Endothelial cell of hepatic sinusoid (primary cell): Measurements from ENCODE around the gene CSTPP1.

ENCODE experiments used
- in situ Hi-C: cut with HindIII; loops from 2 replicates; pipeline ENCODE4 v1.10.0; 2017; ENCODE audit warnings: low sequenced_read_pairs

Gene CSTPP1, protein sequence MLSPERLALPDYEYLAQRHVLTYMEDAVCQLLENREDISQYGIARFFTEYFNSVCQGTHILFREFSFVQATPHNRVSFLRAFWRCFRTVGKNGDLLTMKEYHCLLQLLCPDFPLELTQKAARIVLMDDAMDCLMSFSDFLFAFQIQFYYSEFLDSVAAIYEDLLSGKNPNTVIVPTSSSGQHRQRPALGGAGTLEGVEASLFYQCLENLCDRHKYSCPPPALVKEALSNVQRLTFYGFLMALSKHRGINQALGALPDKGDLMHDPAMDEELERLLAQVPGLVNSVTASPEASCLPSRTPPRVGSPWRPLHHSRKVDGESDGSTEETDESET

GRCh38 chr11:46936138-46937110 lies at the start of gene CSTPP1:
TSS of gene CSTPP1 (plus strand) at chr11:46936761. CDS start at chr11:46936806, 45 bp downstream.
- in situ Hi-C loops: no loop called here

DNA sequence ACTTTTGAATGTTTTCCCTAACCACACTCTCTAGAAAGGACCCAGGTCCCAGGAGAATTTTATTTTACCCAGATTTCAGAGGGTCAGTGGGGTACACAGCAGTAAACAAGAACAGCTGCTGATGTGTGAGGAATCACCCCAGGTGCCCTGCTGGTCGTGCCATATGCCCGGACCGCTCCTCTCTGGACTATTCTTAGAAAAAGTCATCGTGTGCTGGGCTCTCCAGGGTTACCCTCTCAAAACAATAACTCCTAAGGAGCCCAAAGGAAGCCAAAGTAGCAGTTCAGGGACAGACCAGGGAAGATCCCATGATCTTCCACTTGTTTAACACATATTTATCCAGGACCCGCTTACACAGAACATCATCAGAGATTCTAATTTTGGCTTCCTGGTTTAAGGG lies 47.9 kb upstream of the CSTPP1 start:
- in situ Hi-C loops: no loop called here

GRCh38 chr11:46889251-46889650 lies 47.3 kb upstream of the CSTPP1 start:
- in situ Hi-C loops: no loop called here

GRCh38 chr11:46889689-46890475 lies 46.7 kb upstream of the CSTPP1 start:
- in situ Hi-C loops: no loop called here

- in situ Hi-C loops: no loop called here
Observed at GRCh38 chr11:46890665-46891064, 45.9 kb upstream of the CSTPP1 start.

DNA sequence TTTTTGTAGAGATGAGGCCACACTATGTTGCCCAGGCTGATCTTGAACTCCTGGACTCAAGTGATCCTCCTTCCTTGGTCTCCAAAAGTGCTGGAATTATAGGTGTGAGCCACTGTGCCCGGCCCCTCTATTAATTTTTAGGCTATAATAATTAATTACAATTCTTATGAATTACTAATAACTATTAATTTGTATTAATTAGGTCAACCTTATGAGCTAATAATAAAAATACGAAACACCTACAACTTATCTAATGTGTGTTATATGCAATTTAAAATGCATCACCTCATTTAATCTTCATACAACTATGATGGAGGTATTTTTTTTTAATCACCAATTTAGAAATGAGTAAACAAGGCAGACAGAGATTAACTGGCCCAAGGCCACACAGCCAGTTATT lies 44.5 kb upstream of the CSTPP1 start:
- in situ Hi-C loops: no loop called here

DNA sequence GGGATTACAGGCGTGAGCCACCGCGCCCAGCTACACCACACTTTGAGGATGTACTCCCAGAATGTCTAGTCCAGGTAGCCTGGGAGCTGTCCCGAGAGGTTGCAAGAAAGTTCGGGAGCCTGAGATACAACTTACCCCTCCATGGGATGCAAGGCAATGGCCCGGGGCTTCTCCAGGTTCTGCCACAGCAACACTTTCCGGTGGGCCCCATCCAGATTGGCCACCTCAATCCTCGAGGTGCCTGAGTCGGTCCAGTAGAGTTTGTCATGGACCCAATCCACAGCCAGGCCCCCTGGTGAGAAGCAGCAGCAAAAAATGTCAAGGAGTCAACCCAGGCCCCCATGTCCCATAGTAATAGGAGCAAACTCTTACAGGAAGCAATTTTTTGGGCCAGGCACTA lies 43.7 kb upstream of the CSTPP1 start:
- in situ Hi-C loops: no loop called here

- in situ Hi-C loops: no loop called here
Observed at GRCh38 chr11:46894506-46894905, 42.1 kb upstream of the CSTPP1 start.

DNA sequence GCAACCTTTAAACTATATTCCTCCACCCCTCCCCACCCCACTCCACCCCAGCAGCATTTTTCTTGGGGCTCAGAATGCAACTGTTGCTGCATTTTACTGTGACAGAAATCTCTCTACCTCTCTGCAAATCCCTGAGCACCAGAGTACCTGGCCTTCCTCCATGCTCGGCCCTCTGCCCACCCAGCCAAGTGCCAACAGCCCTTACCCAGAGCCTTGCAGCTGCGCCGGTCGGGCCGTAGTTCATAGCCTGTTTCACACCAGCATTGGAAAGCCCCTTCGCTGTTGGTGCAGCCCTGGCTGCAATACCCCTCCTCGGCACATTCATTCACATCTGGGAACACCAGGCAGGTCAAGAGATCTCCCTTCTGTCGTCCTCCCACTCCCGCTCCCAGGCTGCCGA lies 41.6 kb upstream of the CSTPP1 start:
- in situ Hi-C loops: no loop called here

GRCh38 chr11:46895821-46896220 lies 40.7 kb upstream of the CSTPP1 start:
- in situ Hi-C loops: no loop called here

DNA sequence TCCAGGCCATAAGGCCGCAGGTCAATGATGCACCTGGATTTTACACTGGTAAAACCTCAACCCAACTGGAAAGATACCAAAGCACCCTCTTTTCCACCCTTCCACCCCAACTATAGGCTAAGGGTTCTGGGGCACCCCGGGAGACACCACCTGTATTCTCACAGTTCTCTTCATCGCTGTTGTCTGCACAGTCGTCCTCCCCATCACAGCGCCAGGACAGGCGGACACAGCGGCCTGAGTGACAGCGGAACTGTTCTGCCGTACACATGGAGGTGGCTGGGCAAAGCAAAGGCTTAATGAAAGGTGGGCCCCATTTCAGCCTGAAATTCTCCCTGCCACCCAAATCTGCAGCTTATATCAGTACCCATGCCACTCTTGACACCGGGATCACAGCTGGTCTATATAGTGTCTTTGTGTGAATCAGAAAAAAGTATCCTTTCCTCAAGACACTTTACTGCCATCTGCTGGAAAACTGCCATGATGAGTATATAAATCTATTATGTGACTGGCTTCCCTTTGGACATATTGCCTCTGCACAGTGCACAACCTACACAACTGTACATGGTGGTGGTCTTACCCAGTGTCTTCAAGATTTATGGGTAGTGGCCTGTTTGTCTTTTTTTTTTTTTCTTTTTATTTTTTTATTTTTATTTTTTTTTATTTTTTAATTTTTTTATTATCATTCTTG lies 39.7 kb upstream of the CSTPP1 start:
- in situ Hi-C loops: no loop called here

DNA sequence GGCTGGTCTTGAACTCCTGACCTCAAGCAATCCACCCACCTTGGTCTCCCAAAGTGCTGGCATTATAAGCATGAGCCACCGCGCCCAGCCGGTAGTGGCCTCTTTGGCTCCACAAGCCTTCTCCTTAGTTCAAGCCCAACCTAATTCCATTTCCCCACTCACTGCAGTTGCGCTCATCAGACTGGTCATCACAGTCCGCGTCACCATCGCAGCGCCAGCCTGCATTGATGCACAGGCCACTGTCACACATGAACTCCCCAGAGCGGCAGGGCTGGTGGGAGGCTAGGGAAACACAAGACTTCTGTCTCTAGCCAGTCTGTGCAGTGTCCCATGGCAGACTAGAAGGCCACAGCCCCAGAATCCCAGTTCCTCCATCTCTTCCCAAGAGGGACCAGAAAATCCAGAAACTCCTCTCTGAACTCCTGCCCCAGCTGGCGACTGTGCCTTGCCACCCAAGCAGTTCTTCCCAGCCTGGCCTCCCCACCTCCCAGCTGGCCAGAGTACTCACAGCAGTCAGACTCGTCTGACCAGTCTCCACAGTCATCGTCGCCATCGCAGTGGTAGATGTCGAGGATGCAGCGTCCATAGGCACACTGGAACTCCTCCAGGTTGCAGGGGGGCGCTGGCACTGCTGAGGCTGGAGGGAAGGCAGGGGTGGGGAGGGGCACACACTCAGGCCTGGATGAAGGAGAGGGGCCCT lies 38.0 kb upstream of the CSTPP1 start:
- in situ Hi-C loops: no loop called here

DNA sequence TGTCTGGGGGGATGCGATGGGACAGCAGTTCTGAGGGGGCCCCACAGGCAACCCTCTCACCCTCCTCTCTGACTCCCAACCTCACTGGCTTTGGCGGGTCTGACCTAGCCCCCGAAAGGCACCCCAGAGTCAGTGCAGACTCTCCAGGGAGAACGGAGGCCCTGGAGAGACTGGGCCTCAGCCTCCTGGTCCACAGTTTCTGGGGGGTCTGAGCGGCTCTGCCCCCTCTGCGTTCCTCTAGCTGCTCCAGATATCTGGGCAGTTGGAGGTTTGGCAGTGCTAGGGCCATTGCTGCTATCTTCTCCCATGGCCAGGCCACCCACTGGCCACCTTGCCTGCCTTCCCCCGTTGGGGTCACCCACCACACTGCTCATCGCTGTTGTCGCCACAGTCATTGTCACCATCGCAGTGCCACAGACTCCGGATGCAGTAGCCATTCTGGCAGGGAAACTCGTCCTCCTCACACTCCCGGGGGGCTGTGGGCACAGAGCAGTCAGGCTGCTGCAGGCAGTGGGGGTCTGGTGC lies 37.0 kb upstream of the CSTPP1 start:
- in situ Hi-C loops: no loop called here

GRCh38 chr11:46900091-46900746 lies 36.3 kb upstream of the CSTPP1 start:
- in situ Hi-C loops: no loop called here

- in situ Hi-C loops: no loop called here
Observed at GRCh38 chr11:46901156-46901555, 35.4 kb upstream of the CSTPP1 start.

DNA sequence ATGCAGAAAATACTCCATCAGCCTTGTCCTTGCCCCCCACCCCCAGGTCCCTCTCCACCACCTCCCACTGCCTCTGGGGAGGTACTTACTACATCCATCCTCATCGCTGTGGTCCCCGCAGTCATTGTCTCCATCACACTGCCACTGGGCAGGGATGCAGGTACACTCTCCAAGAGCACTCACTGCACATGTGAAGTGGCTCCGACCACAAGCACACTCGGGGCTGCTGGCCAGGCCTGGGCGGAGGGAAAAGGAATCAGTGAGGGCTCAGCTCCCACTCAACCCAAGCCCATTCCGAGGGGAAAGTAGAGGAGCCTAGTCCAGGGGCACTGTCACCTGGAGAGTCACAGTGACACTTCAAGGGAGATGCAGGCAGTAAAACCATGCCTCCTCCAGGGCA lies 33.9 kb upstream of the CSTPP1 start:
- in situ Hi-C loops: no loop called here

- in situ Hi-C loops: no loop called here
Observed at GRCh38 chr11:46903846-46904245, 32.7 kb upstream of the CSTPP1 start.

DNA sequence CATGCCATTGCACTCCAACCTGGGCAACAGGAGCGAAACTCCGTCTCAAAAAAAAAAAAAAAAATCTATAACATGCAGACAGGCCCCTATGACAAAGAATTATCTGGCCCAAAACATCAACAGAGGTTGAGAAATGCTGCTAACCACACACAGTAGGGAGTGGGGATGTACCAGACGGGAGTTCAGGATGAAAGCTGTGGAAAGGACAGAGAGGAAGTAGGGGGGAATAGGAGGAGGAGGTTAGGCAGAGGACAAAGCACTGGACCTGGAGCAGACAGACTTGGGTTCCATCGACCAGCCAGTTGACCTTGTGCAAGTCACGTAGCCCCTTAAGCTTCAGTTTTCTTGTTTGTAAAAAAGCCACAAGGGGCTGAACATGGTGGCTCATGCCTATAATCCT lies 30.8 kb upstream of the CSTPP1 start:
- in situ Hi-C loops: no loop called here

DNA sequence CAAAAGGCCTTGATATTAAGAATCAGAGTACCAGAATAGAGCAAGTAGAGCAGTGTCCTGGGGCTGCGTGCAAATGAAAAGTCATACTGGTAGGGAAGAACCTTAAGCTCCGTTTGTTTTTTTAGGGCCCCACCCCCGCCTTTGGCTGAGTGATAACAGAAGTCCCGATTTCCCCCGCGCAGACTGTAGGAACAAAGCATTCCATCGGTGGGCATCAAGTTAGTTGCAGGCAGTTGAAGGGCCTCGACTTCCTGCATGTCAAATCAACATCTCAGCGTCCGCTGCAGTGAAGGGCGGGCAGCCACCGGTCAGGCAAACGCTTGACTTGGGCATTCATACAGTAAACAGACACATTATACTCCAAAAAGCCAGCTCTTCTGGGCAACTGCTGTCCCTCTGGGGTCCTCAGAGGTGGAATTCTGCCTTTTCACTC lies 29.9 kb upstream of the CSTPP1 start:
- in situ Hi-C loops: no loop called here
